Measurements from ENCODE around the gene SLC25A26. TPM values are rescaled to one million over a fixed set of nuclear protein-coding genes. Genes with fewer than 3 reads are reported as not detected.

The SLC25A26 gene
- total and polyA plus RNA-seq, 3 experiments from 2014 or later, result 18.9 to 38.4 (median 22.5) TPM

GRCh38 chr3:66242788-66243464 lies 22.1 kb downstream of the SLC25A26 start:
- H3K27me3 ChIP-seq (ENCODE audit: insufficient read depth, low read length, poor library complexity, severe bottlenecking), result no peaks in the 10 kb centered on the region
- ChIA-PET POLR2A (no interaction called here), CTCF (interaction anchor here (1.4 to 2.2 kb wide), 3 partner anchors 165 to 582 kb away, joined by 3 to 6 read pairs (median 5); no protein-coding TSS in a partner anchor)
- Mint-ChIP-seq H3K4me3 (no peak overlapping the region), H3K36me3 (peaks cover 20 to 74% (median 27%) of the 10 kb centered on the region in 3 donors), H3K27me3 (no peaks in the 10 kb centered on the region), H3K9me3 (peaks cover 4 to 11% (median 10%) of the 10 kb centered on the region in 5 donors), H3K4me1 (peaks cover 5 to 12% (median 8%) of the 10 kb centered on the region in 3 donors), H3K27ac (no peak overlapping the region)
- H3K27ac ChIP-seq (ENCODE audit: low read depth, low read length), result no peak overlapping the region
- H3K4me3 ChIP-seq (ENCODE audit: low read length), result no peak overlapping the region
- peaks cover 9% of the 10 kb centered on the region for H3K9me3 ChIP-seq (ENCODE audit: low read length)
- no peaks in the 10 kb centered on the region for H3K4me1 ChIP-seq (ENCODE audit: insufficient read depth, low read length)
- DNase-seq, result no peak
- peaks cover 14% of the 10 kb centered on the region for H3K36me3 ChIP-seq (ENCODE audit: insufficient read depth, low read length)

DNA sequence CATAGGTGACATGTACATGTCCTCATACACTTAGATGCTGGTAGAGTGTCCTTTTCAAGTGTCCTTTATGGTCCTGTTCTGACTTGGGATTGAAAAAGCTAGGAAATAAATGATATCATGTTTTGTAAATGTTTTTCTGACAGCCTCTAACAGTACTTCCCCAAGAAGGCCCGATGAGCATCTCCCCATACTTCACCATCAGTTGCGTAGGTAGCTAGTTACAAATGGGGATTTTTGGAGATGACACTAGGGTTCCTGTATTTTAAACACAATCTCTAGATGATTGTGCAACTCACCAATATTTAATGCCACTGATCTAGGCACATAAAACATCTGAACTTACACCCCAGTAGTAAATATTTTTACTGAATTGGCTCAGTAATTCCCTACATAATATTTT lies 27.8 kb downstream of the SLC25A26 start:
- Histone ChIP-seq H3K4me3 (ENCODE audit: low read length) (no peak overlapping the region), H3K27ac (ENCODE audit: low read depth, low read length) (no peak overlapping the region), H3K4me1 (ENCODE audit: insufficient read depth, low read length) (no peaks in the 10 kb centered on the region), H3K9me3 (ENCODE audit: low read length) (no peaks in the 10 kb centered on the region), H3K27me3 (ENCODE audit: insufficient read depth, low read length, poor library complexity, severe bottlenecking) (no peaks in the 10 kb centered on the region), H3K36me3 (ENCODE audit: insufficient read depth, low read length) (peaks cover 11% of the 10 kb centered on the region)
- H3K36me3 Mint-ChIP-seq, result peaks cover 3 to 73% (median 20%) of the 10 kb centered on the region in 3 donors
- H3K27me3 Mint-ChIP-seq, result no peaks in the 10 kb centered on the region
- CTCF ChIA-PET, result interaction anchor here (0.8 to 1.5 kb wide), 2 partner anchors 28 to 573 kb away, joined by 3 read pairs; no protein-coding TSS in a partner anchor
- H3K4me1 Mint-ChIP-seq, result no peaks in the 10 kb centered on the region
- DNase-seq, result no peak
- peak overlapping the region in 2 of 8 donors; percentile 6 to 41 for H3K27ac Mint-ChIP-seq
- H3K9me3 Mint-ChIP-seq, result no peaks in the 10 kb centered on the region
- no peak overlapping the region for H3K4me3 Mint-ChIP-seq
- POLR2A ChIA-PET, result no interaction called here

DNA sequence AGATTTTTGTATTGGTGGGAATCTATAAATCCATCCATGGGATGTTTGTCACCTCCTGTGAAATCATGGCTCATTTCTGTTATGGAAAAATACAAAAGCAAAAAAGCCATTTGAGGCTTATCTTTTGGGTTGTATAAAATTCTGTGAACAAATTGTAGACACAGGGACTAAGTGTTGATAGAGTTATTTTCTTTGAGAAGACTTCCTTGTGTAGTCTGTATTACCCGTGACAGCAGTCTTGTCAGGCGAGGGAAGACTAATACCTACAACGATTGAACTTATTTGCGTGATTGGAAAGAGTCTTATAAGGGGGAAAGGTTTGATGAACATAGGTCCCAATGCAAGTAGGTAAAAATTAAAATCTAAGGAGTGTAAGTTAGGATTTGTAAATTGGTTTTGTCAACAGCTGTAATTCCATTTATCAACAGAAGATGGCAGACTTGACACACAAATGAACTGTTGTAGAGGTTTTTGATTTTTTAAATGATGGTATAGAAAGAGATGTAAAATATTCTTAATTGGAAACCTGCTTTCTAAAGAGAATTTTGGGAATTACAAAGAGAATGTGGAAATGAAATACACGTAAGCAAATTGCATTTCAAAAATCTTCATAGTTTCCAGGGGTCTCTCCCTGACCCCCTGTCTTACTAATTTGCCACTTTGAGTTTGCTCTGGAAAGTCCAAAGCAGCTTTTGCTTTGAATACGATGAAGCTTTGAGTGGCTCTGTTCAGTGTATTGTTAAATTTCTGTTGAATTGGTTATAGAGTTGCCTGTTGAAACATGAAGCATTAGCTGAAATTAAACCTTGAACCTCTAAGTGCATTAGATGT lies 33.2 kb downstream of the SLC25A26 start:
- H3K27ac ChIP-seq (ENCODE audit: low read depth, low read length), result no peak overlapping the region
- POLR2A ChIA-PET, result interaction anchor here (0.6 kb wide), 1 partner anchor 102 kb away, joined by 4 read pairs; no protein-coding TSS in a partner anchor
- Mint-ChIP-seq H3K4me1 (peaks cover 0 to 3% (median 2%) of the 10 kb centered on the region in 3 donors), H3K9me3 (no peaks in the 10 kb centered on the region), H3K4me3 (no peak overlapping the region), H3K36me3 (peaks cover 0 to 53% (median 20%) of the 10 kb centered on the region in 3 donors), H3K27me3 (no peaks in the 10 kb centered on the region), H3K27ac (no peak overlapping the region)
- no peaks in the 10 kb centered on the region for H3K36me3 ChIP-seq (ENCODE audit: insufficient read depth, low read length)
- no peak overlapping the region for H3K4me3 ChIP-seq (ENCODE audit: low read length)
- H3K27me3 ChIP-seq (ENCODE audit: insufficient read depth, low read length, poor library complexity, severe bottlenecking), result no peaks in the 10 kb centered on the region
- peak in 2 of 5 donors; percentile 9 to 21 for DNase-seq
- no peaks in the 10 kb centered on the region for H3K4me1 ChIP-seq (ENCODE audit: insufficient read depth, low read length)
- H3K9me3 ChIP-seq (ENCODE audit: low read length), result no peaks in the 10 kb centered on the region
- CTCF ChIA-PET, result interaction anchor here (0.7 to 7.4 kb wide), 23 partner anchors 8 to 602 kb away, joined by 3 to 67 read pairs (median 4); no protein-coding TSS in a partner anchor

DNA sequence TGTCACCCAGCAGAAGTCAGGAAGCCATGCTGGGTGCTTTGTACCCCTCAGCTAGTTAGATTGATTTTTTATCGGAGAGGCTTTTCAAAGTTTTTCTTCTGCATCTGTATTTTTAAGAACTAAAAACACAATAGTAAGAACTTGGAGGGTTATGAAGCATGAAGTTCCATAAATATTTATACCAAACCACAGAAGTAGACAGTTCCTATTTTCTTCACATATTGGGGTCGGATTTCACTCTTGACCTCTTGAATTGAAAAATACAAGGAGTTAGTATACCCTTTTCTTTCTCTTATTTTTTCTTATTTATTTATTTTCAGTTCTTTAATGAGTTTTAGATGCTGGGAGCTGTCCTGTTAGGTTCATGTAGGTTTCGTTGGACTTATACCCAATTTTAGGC lies 35.1 kb downstream of the SLC25A26 start:
- H3K27me3 ChIP-seq (ENCODE audit: insufficient read depth, low read length, poor library complexity, severe bottlenecking), result no peaks in the 10 kb centered on the region
- CTCF ChIA-PET, result interaction anchor here (3.7 to 7.4 kb wide), 4 partner anchors 116 to 566 kb away, joined by 15 to 67 read pairs (median 22); no protein-coding TSS in a partner anchor
- H3K9me3 Mint-ChIP-seq, result no peaks in the 10 kb centered on the region
- no peak overlapping the region for H3K27ac ChIP-seq (ENCODE audit: low read depth, low read length)
- H3K4me3 Mint-ChIP-seq, result no peak overlapping the region
- peaks cover 0 to 44% (median 18%) of the 10 kb centered on the region in 3 donors for H3K36me3 Mint-ChIP-seq
- peaks cover 4 to 7% (median 6%) of the 10 kb centered on the region in 3 donors for H3K4me1 Mint-ChIP-seq
- no peaks in the 10 kb centered on the region for H3K4me1 ChIP-seq (ENCODE audit: insufficient read depth, low read length)
- no peak for DNase-seq
- POLR2A ChIA-PET, result no interaction called here
- no peaks in the 10 kb centered on the region for H3K36me3 ChIP-seq (ENCODE audit: insufficient read depth, low read length)
- H3K9me3 ChIP-seq (ENCODE audit: low read length), result no peaks in the 10 kb centered on the region
- no peaks in the 10 kb centered on the region for H3K27me3 Mint-ChIP-seq
- H3K4me3 ChIP-seq (ENCODE audit: low read length), result no peak overlapping the region
- no peak overlapping the region for H3K27ac Mint-ChIP-seq

DNA sequence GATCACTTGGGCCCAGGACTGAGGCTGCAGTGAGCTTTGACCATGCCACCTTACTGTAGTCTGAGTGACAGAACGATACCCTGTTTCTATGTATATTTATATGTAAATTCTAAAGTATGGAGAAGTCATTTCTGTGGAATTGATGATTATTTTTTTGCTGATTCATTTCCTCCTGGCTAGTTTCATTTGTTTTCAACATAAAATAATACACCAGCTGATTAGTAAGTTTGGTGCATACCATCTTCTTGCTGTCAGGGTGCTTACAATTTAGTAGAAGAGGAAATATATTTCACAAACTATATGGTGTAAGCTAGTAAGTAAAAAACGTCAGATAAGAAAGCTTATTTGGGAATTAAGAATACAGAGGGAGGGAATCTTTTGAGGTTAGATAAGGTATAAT lies 36.0 kb downstream of the SLC25A26 start:
- CTCF ChIA-PET, result interaction anchor here (7.4 kb wide), 1 partner anchor 565 kb away, joined by 67 read pairs; no protein-coding TSS in a partner anchor
- Mint-ChIP-seq H3K27me3 (no peaks in the 10 kb centered on the region), H3K4me1 (peaks cover 6 to 8% (median 7%) of the 10 kb centered on the region in 3 donors), H3K36me3 (peaks cover 0 to 45% (median 18%) of the 10 kb centered on the region in 3 donors), H3K27ac (peak overlapping the region in 1 of 8 donors; percentile 23), H3K9me3 (no peaks in the 10 kb centered on the region), H3K4me3 (no peak overlapping the region)
- H3K36me3 ChIP-seq (ENCODE audit: insufficient read depth, low read length), result no peaks in the 10 kb centered on the region
- POLR2A ChIA-PET, result no interaction called here
- no peak for DNase-seq
- no peak overlapping the region for H3K27ac ChIP-seq (ENCODE audit: low read depth, low read length)
- no peaks in the 10 kb centered on the region for H3K9me3 ChIP-seq (ENCODE audit: low read length)
- H3K4me3 ChIP-seq (ENCODE audit: low read length), result no peak overlapping the region
- no peaks in the 10 kb centered on the region for H3K27me3 ChIP-seq (ENCODE audit: insufficient read depth, low read length, poor library complexity, severe bottlenecking)
- H3K4me1 ChIP-seq (ENCODE audit: insufficient read depth, low read length), result no peaks in the 10 kb centered on the region

- ChIA-PET POLR2A (no interaction called here), CTCF (interaction anchor here (1.9 kb wide), 1 partner anchor 556 kb away, joined by 4 read pairs; no protein-coding TSS in a partner anchor)
- Mint-ChIP-seq H3K27ac (peak overlapping the region in 1 of 8 donors; percentile 70), H3K36me3 (peaks cover 4 to 52% (median 18%) of the 10 kb centered on the region in 3 donors), H3K27me3 (no peaks in the 10 kb centered on the region), H3K9me3 (no peaks in the 10 kb centered on the region), H3K4me3 (no peak overlapping the region), H3K4me1 (peaks cover 6 to 8% (median 7%) of the 10 kb centered on the region in 3 donors)
- no peaks in the 10 kb centered on the region for H3K27me3 ChIP-seq (ENCODE audit: insufficient read depth, low read length, poor library complexity, severe bottlenecking)
- no peak overlapping the region for H3K4me3 ChIP-seq (ENCODE audit: low read length)
- no peaks in the 10 kb centered on the region for H3K4me1 ChIP-seq (ENCODE audit: insufficient read depth, low read length)
- DNase-seq, result no peak
- no peak overlapping the region for H3K27ac ChIP-seq (ENCODE audit: low read depth, low read length)
- H3K36me3 ChIP-seq (ENCODE audit: insufficient read depth, low read length), result no peaks in the 10 kb centered on the region
- H3K9me3 ChIP-seq (ENCODE audit: low read length), result no peaks in the 10 kb centered on the region
Measured at GRCh38 chr3:66259566-66260255, 38.9 kb downstream of the SLC25A26 start.

GRCh38 chr3:66260431-66260830 lies 39.6 kb downstream of the SLC25A26 start:
- ChIA-PET POLR2A (no interaction called here), CTCF (interaction anchor here (1.9 kb wide), 1 partner anchor 556 kb away, joined by 4 read pairs; no protein-coding TSS in a partner anchor)
- H3K4me1 ChIP-seq (ENCODE audit: insufficient read depth, low read length), result no peaks in the 10 kb centered on the region
- H3K36me3 ChIP-seq (ENCODE audit: insufficient read depth, low read length), result no peaks in the 10 kb centered on the region
- H3K9me3 ChIP-seq (ENCODE audit: low read length), result no peaks in the 10 kb centered on the region
- Mint-ChIP-seq H3K4me3 (no peak overlapping the region), H3K4me1 (peaks cover 6 to 8% (median 7%) of the 10 kb centered on the region in 3 donors), H3K36me3 (peaks cover 4 to 53% (median 18%) of the 10 kb centered on the region in 3 donors), H3K27me3 (no peaks in the 10 kb centered on the region), H3K27ac (no peak overlapping the region), H3K9me3 (no peaks in the 10 kb centered on the region)
- no peak overlapping the region for H3K4me3 ChIP-seq (ENCODE audit: low read length)
- no peak for DNase-seq
- no peak overlapping the region for H3K27ac ChIP-seq (ENCODE audit: low read depth, low read length)
- no peaks in the 10 kb centered on the region for H3K27me3 ChIP-seq (ENCODE audit: insufficient read depth, low read length, poor library complexity, severe bottlenecking)
